ENCODE measurements around the gene PABPC1L.
"Not testable (repeated sequence)": the region's sequence is repeated elsewhere in the genome, so short reads cannot be mapped to it uniquely, and the experiment has no call there.

The PABPC1L gene

GRCh38 chr20:44909872-44910689, at the start of gene PABPC1L:
TSS of gene PABPC1L (plus strand) at chr20:44910060. CDS start at chr20:44910144, 84 bp downstream.
- peak; percentile 51 for DNase-seq

- no peak for DNase-seq
These were observed 48.3 kb upstream of the PABPC1L start for GRCh38 chr20:44861531-44862006.

GRCh38 chr20:44862286-44862685, 47.6 kb upstream of the PABPC1L start:
- no peak for DNase-seq

GRCh38 chr20:44863365-44864084, 46.3 kb upstream of the PABPC1L start:
- DNase-seq: not testable (repeated sequence)

- peak; percentile 26 for DNase-seq
These were observed 45.4 kb upstream of the PABPC1L start for GRCh38 chr20:44864493-44864892.

GRCh38 chr20:44866703-44867335, 43.0 kb upstream of the PABPC1L start:
- peak; percentile 89 for DNase-seq

GRCh38 chr20:44869471-44869870, 40.4 kb upstream of the PABPC1L start:
- DNase-seq: no peak

- DNase-seq: not testable (repeated sequence)
These were observed 27.5 kb upstream of the PABPC1L start for GRCh38 chr20:44882360-44882759.

GRCh38 chr20:44883214-44883902, 26.5 kb upstream of the PABPC1L start:
- DNase-seq: no peak

GRCh38 chr20:44884907-44885391, 24.9 kb upstream of the PABPC1L start:
- no peak for DNase-seq

- DNase-seq: peak; percentile 99
These were observed 24.2 kb upstream of the PABPC1L start, which contains the start of gene YWHAB for GRCh38 chr20:44885392-44886265. TSS of gene YWHAB (plus strand) at chr20:44885705. CDS start at chr20:44901534, 15,829 bp downstream.

- peak; percentile 23 for DNase-seq
These were observed 23.6 kb upstream of the PABPC1L start for GRCh38 chr20:44886266-44886651.

- no peak for DNase-seq
These were observed 23.0 kb upstream of the PABPC1L start for GRCh38 chr20:44886828-44887227.

- no peak for DNase-seq
These were observed 22.4 kb upstream of the PABPC1L start for GRCh38 chr20:44887466-44887865.

GRCh38 chr20:44888226-44889103, 21.4 kb upstream of the PABPC1L start:
- DNase-seq: no peak

GRCh38 chr20:44891826-44892225, 18.0 kb upstream of the PABPC1L start:
- DNase-seq: no peak

GRCh38 chr20:44894959-44895358, 14.9 kb upstream of the PABPC1L start:
- DNase-seq: no peak

GRCh38 chr20:44896583-44896982, 13.3 kb upstream of the PABPC1L start:
- peak; percentile 81 for DNase-seq

GRCh38 chr20:44897133-44897532, 12.7 kb upstream of the PABPC1L start:
- DNase-seq: no peak

GRCh38 chr20:44900231-44900854, 9.5 kb upstream of the PABPC1L start:
- no peak for DNase-seq

Data from suppressor macrophage treated with lipopolysaccharide for 4 hours (primary cell).